ENCODE data around the gene SLC22A2.

DNA sequence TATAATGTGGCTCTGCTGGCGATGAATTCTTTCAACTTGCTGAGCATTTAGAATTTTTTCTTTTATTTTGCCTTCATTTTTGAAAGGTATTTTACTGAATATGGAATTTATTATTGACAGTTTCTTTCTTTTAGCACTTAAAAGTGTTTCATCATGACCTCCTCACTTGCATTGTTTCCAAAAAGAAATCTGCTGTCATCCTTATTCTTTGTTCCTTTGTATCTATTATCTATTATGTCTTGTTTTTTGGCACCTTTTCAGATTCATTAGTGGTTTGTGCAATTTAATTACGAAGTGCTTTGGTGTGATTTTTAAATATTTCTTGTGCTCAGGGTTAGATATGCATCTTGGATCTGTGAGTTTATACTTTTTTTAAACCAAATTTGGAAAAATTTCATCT is 26.0 kb upstream of the SLC22A2 start:
- TF ChIP-seq, protein P1, sequence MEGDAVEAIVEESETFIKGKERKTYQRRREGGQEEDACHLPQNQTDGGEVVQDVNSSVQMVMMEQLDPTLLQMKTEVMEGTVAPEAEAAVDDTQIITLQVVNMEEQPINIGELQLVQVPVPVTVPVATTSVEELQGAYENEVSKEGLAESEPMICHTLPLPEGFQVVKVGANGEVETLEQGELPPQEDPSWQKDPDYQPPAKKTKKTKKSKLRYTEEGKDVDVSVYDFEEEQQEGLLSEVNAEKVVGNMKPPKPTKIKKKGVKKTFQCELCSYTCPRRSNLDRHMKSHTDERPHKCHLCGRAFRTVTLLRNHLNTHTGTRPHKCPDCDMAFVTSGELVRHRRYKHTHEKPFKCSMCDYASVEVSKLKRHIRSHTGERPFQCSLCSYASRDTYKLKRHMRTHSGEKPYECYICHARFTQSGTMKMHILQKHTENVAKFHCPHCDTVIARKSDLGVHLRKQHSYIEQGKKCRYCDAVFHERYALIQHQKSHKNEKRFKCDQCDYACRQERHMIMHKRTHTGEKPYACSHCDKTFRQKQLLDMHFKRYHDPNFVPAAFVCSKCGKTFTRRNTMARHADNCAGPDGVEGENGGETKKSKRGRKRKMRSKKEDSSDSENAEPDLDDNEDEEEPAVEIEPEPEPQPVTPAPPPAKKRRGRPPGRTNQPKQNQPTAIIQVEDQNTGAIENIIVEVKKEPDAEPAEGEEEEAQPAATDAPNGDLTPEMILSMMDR (optimal IDR thresholded peaks at IDR 0.05 in 1 of 3, IDR thresholded peaks at IDR 0.05 in 1 of 3, conservative IDR thresholded peaks at IDR 0.05 in 1 of 3; ENCODE audit: extremely low read depth in 1 of 3, insufficient read depth in 2 of 3, low read length in 3 of 3): no peak
- TF ChIP-seq EZH2 (IDR thresholded peaks at IDR 0.05; ENCODE audit: low read length): no peak

Measured in keratinocyte (primary cell).